ENCODE measurements around the gene SLC47A2.

SLC47A2 gene

GRCh38 chr17:19642373-19642893 lies 74.0 kb downstream of the SLC47A2 start:
- no peak for DNase-seq

GRCh38 chr17:19641687-19642372 lies 74.6 kb downstream of the SLC47A2 start:
- no peak for DNase-seq

GRCh38 chr17:19631905-19632304 lies 84.5 kb downstream of the SLC47A2 start:
- no peak for DNase-seq

GRCh38 chr17:19630661-19631060 lies 85.7 kb downstream of the SLC47A2 start:
- DNase-seq, result no peak

- no peak for DNase-seq
These were observed 86.3 kb downstream of the SLC47A2 start for GRCh38 chr17:19630035-19630434.

GRCh38 chr17:19629449-19629848 lies 86.9 kb downstream of the SLC47A2 start:
- no peak for DNase-seq
